Sigmoid colon (tissue), 4 donors: ENCODE measurements around the gene PCDHGB6.
A peak's percentile ranks its signal among the peaks of the same experiment; 100 is the strongest.
"Not testable (repeated sequence)": the region's sequence is repeated elsewhere in the genome, so short reads cannot be mapped to it uniquely, and the experiment has no call there.

ENCODE experiments used
- CTCF ChIP-seq, 4 experiments: fragments of 450-650 bp in 3 of 4; fragments of 200-600 bp in 1 of 4; IDR thresholded peaks; one replicate each; pipeline ENCODE4 v1.5.1; 2016 to 2019; ENCODE audit warnings: antibody characterized with exemption in 4 of 4, mild to moderate bottlenecking in 3 of 4, moderate library complexity in 2 of 4
- POLR2A ChIP-seq, 2 donors: fragments of 450-650 bp; IDR thresholded peaks; one replicate each; pipeline ENCODE4 v1.6.1; 2016; ENCODE audit warnings: antibody characterized with exemption in 2 of 2, mild to moderate bottlenecking in 2 of 2, moderate library complexity in 2 of 2
- POLR2AphosphoS5 ChIP-seq, 4 donors: sonication (generic); formaldehyde crosslinking; IDR thresholded peaks; one replicate each; pipeline ENCODE4 v1.6.1; 2017; ENCODE audit warnings: antibody characterized with exemption in 4 of 4

GRCh38 chr5:141407790-141408505, at the start of gene PCDHGB6:
- peak in 3 of 4 experiments; percentile 9 to 32 (median 21) for TF ChIP-seq CTCF (IDR thresholded peaks at IDR 0.05)
- not testable (repeated sequence) for TF ChIP-seq POLR2A, POLR2AphosphoS5 (IDR thresholded peaks at IDR 0.05)
